T-helper 1 cell treated with Interleukin-12 subunit alpha and Interleukin-12 subunit beta and Interleukin-4 antibody, amounts not matched to agents 30 ng/mL and 1 ng/mL, for 36 hours (primary cell): ENCODE data around the gene SIGLEC5. TPM values are rescaled to one million over a fixed set of nuclear protein-coding genes. Genes with fewer than 3 reads are reported as not detected.

Experiments used
- intact Hi-C: fragments of 100-400 bp; cut with micrococcal nuclease; formaldehyde crosslinking; loops from one replicate; pipeline ENCODE4 v1.15.1; 2024
- total RNA-seq: library from RNA; stranded (reverse); gene quantifications from 2 replicates; pipeline ENCODE4 v1.2.3, GENCODE V29; 2022

The SIGLEC5 gene
- total RNA-seq, 1 donor from 2014 or later: not detected

DNA sequence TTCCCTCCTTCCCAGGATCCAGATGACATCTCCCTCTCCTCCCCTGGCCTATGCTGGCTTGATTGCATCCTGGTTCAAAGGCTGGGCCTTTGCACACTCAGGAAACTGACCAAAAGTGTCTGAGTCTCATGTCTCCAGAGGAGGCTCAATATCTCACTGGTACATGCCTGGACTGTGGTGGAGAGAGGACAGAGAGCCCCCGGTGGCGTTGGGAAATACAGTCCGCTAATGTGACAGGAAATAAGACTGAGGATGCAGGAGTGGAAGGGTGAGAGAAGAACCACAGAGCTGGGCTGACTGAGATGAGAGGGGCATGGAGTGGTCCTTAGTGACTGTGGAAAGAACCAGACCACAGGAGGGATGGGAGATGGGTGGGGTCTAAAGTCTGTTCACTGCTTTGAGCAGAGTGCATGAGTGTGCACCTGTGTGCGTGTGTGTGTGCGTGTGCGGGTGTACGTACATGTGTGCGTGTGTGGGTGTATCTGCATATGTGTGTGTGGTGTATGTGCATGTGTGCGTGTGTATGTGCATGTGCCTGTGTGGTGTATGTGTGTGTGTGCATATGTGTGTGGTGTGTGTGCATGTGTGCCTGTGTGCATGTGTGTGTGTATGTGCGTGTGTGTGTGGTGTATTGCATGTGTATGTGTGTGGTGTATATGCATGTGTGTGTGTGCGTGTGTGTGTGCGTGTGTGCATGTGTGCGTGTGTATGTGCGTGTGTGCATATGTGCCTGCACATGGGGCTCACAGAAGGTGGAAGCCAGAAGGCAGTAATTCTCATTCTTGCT, 1.9 kb downstream of the SIGLEC5 start:
- intact Hi-C loops: no loop called here

GRCh38 chr19:51627491-51628138, 2.6 kb downstream of the SIGLEC5 start:
- intact Hi-C loops: no loop called here

- intact Hi-C loops: no loop called here
Observed at GRCh38 chr19:51626675-51627074, 3.5 kb downstream of the SIGLEC5 start.

- intact Hi-C loops: no loop called here
Observed at GRCh38 chr19:51621178-51621577, 9.0 kb downstream of the SIGLEC5 start.

GRCh38 chr19:51615991-51616390, 14.2 kb downstream of the SIGLEC5 start:
- intact Hi-C loops: no loop called here

- intact Hi-C loops: no loop called here
Observed at GRCh38 chr19:51614789-51615188, 15.4 kb downstream of the SIGLEC5 start.

DNA sequence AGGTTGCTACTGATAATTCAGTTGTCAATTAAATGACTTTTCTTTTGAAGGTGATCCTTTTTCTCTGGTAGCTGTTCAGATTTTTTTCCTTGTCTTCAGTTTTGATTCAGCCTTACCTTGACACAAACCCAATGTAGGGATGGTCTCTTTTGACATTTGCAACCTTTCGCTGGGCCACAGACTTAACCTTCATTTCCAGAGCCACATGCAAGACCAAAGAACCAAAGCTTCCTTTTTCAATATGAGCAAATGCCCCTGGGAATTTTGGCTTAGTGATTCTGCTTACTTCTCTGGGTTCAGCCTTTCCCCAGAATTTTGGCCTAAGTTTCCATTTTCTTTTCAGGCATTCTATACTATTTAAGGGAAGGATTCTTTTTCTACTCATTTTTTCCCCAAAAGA, 19.6 kb downstream of the SIGLEC5 start:
- intact Hi-C loops: no loop called here

- intact Hi-C loops: loop anchor here (5.0 kb wide), 1 partner anchor 49 kb away; no protein-coding TSS in a partner anchor
Observed at GRCh38 chr19:51607920-51608562, 22.2 kb downstream of the SIGLEC5 start.

GRCh38 chr19:51607077-51607476, 23.1 kb downstream of the SIGLEC5 start:
- intact Hi-C loops: loop anchor here (5.0 kb wide), 1 partner anchor 50 kb away; no protein-coding TSS in a partner anchor

- intact Hi-C loops: no loop called here
Observed at GRCh38 chr19:51602189-51602854, 27.9 kb downstream of the SIGLEC5 start.

DNA sequence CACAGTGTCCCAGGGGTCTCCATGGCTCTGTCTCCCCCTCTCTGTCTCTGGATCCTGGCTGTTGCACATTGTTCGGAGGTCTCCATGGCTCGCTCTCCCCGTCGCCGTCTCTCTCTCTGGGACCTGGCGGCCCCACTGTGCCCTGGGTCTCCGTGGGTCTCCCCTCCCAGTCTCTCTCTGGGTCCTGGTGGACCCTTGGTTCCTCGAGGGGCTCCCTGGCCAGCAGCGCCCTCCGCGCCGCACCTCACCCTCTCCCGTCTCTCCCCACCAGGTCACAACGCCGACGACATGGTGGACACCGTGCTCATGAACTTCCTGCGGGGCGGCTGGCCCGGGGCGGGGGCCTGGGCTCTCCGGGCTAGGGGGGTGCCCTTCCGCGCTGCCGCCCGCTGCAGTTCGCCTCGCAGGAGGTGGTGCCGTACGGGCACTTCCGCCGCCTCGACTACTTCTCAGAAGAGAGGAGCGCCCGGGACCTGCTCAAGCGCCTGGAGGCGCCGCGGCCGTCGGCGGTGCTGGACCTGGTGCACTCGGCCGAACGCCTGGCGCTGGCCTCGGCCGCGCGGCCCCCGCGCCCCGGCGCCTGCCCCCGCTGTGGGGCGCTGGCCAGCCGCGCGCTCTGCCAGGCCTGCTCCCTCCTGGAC, 29.1 kb downstream of the SIGLEC5 start:
- intact Hi-C loops: no loop called here

GRCh38 chr19:51599084-51599483, 31.1 kb downstream of the SIGLEC5 start:
- intact Hi-C loops: no loop called here

DNA sequence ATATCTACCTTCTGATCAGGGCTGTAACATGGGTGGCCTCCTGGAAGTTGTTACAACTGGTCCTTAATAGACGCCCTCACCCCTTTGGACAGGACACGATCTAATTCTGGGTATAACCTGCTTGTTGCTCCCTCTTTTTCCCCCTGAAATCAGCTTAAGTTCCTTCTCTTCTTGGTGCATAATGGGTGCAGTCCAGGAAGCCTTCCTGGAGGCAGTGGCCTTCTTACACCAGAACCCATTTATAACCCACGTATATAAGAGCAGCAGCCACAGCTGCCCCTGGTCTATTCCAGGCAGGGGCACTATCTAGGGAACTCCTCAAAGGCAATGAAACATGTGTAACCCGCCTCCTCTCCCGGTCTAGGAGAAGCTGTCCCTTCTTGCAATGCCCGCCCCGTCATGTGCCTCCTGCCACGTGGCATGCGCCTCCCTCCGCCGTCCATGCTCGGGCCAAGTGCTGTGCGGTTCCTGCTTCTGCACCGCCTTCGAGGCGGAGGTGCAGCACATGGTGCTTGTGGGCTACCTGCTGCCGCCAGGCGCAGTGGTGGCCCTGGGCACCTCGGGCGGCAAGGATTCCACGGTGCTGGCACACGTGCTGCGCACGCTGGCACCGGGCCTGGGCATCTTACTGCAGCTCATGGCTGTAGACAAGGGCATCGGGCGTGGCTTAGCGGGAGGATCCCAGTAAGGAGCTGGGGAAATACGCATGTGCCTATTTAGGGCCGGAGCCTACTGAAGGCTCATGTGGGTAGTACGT, 31.9 kb downstream of the SIGLEC5 start:
- intact Hi-C loops: no loop called here

- intact Hi-C loops: no loop called here
Observed at GRCh38 chr19:51595190-51596175, 34.7 kb downstream of the SIGLEC5 start.

GRCh38 chr19:51594774-51595109, 35.5 kb downstream of the SIGLEC5 start:
- intact Hi-C loops: loop anchor here (1.0 kb wide), 6 partner anchors 23 to 255 kb away; partner anchors contain the start of gene ZNF175

GRCh38 chr19:51593969-51594773, 36.0 kb downstream of the SIGLEC5 start:
- intact Hi-C loops: loop anchor here (1.0 kb wide), 6 partner anchors 23 to 255 kb away; partner anchors contain the start of gene ZNF175

DNA sequence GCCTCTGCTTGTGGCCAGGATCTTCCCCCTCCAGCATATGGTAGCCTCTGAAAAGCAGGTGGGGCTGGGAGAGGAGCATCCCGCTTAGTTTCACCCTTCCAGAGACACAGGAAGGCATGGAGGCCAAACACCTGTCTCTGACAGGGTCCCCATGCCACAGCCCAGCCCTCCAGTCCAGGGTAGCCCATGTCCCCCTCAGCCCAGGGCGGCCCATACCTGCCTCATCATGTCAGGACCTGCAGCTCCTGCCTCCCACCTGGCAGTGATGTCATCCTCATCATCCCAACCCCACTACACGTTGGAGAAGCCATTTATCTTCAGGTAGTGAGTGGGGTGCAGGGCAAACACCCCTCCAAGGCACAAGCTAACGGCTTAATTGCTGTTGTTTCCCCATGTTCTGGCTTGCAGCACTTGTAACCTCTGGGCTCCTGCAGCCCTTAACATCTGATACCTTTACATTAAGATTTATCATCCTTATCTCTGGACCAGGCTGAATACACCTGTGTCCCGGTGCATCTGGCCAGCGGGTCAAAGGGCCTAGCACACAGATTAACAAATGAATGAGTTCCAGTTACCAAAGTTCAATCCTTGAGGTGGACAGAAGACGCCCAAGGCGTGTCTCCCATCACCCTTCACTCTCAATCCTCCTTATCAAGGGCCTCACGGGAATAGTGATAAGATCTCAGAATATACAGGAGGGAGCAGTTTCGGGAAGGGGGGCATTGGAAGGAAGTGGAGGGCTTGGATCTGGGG, 36.9 kb downstream of the SIGLEC5 start:
- intact Hi-C loops: no loop called here

- intact Hi-C loops: no loop called here
Observed at GRCh38 chr19:51592521-51592920, 37.7 kb downstream of the SIGLEC5 start.
